IPS-15b (cell line): Measurements from ENCODE around the gene TMEM120B.

Experiments used
- H3K27me3 ChIP-seq: one replicate; pipeline ENCODE4 v1.6.1; 2013; ENCODE audit warnings: low read length; ENCODE audit not compliant: control insufficient read depth, insufficient read depth
- H3K36me3 ChIP-seq: one replicate; pipeline ENCODE4 v1.6.1; 2013; ENCODE audit warnings: low read length; ENCODE audit not compliant: control insufficient read depth, insufficient read depth
- H3K4me1 ChIP-seq: one replicate; pipeline ENCODE4 v1.6.1; 2013; ENCODE audit warnings: mild to moderate bottlenecking, low read length; ENCODE audit not compliant: control insufficient read depth, insufficient read depth
- H3K4me3 ChIP-seq: one replicate; pipeline ENCODE4 v1.5.1; 2013; ENCODE audit warnings: low read depth, low read length
- H3K9ac ChIP-seq: one replicate; pipeline ENCODE4 v1.6.1; 2013; ENCODE audit warnings: low read depth, mild to moderate bottlenecking, low read length
- H3K9me3 ChIP-seq: one replicate; pipeline ENCODE4 v1.6.1; 2013; ENCODE audit warnings: mild to moderate bottlenecking, low read length; ENCODE audit not compliant: control insufficient read depth, insufficient read depth

TMEM120B gene

DNA sequence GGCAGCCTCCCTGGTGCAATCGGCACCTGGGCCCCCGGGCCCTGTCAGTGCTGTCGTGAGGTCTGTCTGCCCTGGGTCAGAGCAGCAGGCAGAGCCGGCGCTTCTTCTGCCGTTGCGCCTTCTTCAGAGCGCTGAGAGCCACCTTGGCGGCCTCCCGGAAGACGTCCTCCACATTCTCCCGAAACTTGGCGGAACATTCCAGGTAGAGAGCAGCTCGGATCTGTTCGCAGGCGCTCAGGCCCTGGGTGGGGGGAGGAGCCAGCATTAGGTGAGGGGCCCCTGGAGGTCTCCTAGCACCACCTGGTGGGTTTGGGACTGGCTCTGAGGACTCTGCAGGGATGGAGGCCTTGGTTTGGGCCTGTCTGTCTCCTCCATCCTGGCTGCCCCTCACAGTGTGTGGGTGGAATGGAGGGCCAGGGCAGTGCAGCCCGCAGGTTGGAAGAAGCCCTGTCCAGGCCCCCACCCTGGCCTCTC lies 66.9 kb downstream of the TMEM120B start:
- Histone ChIP-seq H3K9ac (no peak overlapping the region), H3K4me3 (no peak overlapping the region), H3K9me3 (no peaks in the 10 kb centered on the region), H3K36me3 (peaks cover 29% of the 10 kb centered on the region), H3K27me3 (no peaks in the 10 kb centered on the region), H3K4me1 (no peaks in the 10 kb centered on the region)

DNA sequence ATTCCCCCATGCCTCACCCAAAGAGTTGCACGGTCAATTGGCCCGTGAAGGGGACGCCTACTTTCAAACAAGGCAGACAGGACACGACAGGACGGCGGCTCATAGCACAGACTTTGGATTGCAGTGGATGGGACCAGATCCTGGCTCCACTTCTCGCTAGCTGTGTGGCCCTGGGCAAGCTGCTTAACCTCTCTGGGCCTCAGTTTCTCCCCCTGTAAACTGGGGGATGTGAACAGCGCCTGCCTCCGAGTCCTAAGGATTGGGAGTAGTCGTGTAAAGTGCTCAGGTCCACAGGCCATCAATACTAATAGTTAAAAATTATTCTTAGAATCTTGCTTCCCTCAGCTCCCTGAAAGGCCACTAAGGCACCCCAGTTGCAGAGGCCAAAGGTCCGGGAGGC lies 67.9 kb downstream of the TMEM120B start:
- Histone ChIP-seq H3K4me1 (no peaks in the 10 kb centered on the region), H3K4me3 (no peak overlapping the region), H3K9ac (no peak overlapping the region), H3K27me3 (no peaks in the 10 kb centered on the region), H3K36me3 (peaks cover 28% of the 10 kb centered on the region), H3K9me3 (no peaks in the 10 kb centered on the region)

DNA sequence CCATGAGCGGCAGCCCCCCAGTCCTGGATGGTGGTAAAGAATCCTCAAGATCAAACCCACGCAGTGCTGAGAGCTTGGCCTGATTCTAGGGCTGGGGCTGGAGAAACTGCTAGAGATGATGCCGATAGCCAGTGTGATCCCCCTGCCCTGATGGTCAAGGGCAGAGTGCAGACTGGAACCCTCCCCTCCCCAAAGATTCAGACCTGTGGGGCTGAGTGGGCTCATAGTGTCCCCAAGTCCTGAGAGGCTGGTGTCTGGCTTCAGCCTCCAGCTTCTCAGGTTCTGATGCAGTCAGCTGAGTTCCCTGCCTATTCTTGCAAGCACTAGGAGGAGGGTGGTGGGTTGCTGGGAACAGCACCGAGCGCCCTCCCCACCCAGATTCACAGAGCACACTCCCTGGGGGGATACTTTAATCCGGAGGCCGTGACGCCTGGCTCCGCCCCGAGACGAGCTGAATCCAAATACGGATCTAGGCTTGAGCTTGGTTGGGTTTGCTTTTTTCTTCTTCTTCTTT lies 69.0 kb downstream of the TMEM120B start:
- H3K9ac ChIP-seq = peak overlapping the region; percentile 0
- H3K4me3 ChIP-seq = no peak overlapping the region
- H3K36me3 ChIP-seq = peaks cover 28% of the 10 kb centered on the region

DNA sequence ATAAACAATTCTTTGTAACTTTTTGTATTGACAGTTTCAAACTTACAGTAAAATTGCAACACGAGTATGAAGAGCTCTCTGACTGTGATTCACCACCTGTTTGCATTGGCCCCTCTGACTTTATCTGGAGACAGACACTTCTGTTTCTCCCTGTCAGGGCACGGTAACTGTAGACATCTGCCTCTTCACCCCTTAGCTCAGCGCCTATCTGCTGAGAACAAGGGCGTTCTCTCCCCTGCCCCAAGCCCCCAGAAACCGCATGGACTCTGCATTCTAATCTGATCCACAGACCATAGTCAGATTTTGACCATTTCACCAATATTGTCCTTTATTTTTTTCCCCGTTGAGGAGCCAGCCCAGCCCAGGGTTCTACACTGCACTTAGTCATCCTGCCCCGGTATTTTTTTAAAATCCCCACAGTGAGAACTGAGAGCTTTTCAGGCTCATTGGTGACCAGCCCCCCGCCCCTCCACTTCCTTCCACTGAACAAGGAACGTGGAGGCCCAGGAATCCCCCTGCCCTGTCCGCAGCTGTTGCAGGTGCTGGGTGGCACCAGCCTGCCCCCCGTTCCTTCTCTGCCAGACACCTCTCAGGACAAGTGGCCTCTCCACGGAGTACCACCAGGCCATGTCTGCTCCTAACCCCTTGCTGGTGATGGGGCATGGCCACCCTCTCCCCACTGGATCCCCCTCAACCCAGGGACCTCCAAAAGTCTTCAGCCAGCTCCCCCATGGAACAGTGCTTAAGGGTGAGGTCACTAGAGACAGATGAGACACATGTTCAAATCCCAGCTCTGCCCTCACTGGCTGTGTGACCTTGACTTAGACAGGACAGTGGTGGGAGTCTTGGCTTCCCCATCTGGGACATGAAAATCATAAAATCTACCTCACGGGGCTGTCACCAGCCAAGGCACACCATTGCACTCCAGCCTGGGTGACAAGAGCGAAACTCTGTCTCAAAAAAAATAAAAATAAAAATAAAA lies 69.7 kb downstream of the TMEM120B start:
- H3K4me1 ChIP-seq = no peaks in the 10 kb centered on the region
- H3K36me3 ChIP-seq = peaks cover 33% of the 10 kb centered on the region

More for the DNA sequence above, 69.0 kb downstream of the TMEM120B start:
- no peaks in the 10 kb centered on the region for H3K27me3 ChIP-seq
- no peaks in the 10 kb centered on the region for H3K9me3 ChIP-seq
- no peaks in the 10 kb centered on the region for H3K4me1 ChIP-seq

DNA sequence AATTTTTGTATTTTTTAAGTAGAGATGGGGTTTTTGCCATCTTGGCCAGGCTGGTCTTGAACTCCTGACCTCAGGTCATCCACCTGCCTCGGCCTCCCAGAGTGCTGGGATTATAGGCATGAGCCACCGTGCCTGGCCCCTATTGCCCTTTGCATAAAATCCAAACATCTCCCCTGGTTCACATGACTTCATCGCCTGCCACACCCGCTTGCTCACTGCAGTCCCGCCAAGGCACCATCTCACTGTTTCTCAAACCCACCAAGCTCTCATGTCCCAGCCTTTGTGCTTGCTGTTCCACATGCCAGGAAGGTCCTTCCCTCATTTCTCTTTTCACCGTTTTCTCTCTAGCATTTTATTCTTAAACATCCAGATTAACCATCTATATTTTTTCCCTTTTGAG lies 71.2 kb downstream of the TMEM120B start:
- no peaks in the 10 kb centered on the region for H3K9me3 ChIP-seq
- no peaks in the 10 kb centered on the region for H3K27me3 ChIP-seq
- no peak overlapping the region for H3K9ac ChIP-seq
- H3K4me3 ChIP-seq = no peak overlapping the region
- no peaks in the 10 kb centered on the region for H3K4me1 ChIP-seq
- H3K36me3 ChIP-seq = peaks cover 30% of the 10 kb centered on the region

More for the DNA sequence above, 69.7 kb downstream of the TMEM120B start:
- Histone ChIP-seq H3K9me3 (no peaks in the 10 kb centered on the region), H3K4me3 (no peak overlapping the region), H3K9ac (peak overlapping the region; percentile 0), H3K27me3 (no peaks in the 10 kb centered on the region)

DNA sequence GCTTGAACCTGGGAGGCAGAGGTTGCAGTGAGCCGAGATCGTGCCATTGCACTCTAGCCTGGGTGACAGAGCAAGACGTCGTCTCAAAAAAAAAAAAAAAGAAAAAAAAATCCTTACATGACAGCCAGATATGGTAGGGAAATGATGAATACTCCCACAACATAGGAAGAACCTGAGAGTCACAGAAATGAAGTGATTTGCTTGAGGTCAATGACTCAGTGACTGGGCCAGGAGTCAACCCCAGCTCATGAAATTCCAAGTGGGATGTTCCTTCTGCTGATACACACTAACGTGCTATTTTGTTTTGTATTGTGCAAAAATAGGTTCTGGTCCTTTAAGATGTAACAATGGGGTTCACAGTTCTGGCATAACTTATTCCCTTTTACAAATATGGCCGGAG lies 71.9 kb downstream of the TMEM120B start:
- no peaks in the 10 kb centered on the region for H3K27me3 ChIP-seq
- no peaks in the 10 kb centered on the region for H3K9me3 ChIP-seq
- H3K4me1 ChIP-seq = no peaks in the 10 kb centered on the region
- H3K4me3 ChIP-seq = no peak overlapping the region
- H3K36me3 ChIP-seq = peaks cover 26% of the 10 kb centered on the region
- H3K9ac ChIP-seq = no peak overlapping the region

DNA sequence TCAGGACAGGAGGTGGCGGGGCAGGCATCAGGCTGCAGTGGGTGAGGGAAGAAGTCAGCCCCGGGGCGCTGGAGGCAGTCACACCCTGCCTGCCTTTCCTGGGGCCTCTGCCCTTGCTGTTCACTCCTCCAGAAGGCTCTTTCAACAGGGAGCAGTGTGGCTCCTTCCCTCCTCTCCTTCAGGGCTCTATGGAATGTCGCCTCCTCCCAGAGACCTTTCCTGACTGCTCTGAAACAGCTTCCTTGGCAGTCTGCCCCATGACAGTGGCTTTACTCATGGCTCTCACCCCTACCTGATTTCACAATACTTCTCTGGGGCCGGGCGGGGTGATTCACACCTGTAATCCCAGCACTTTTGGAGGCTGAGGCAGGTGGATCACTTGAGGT lies 73.9 kb downstream of the TMEM120B start:
- peaks cover 4% of the 10 kb centered on the region for H3K4me1 ChIP-seq
- H3K9me3 ChIP-seq = no peaks in the 10 kb centered on the region
- H3K9ac ChIP-seq = no peak overlapping the region
- no peaks in the 10 kb centered on the region for H3K27me3 ChIP-seq
- no peak overlapping the region for H3K4me3 ChIP-seq
- peaks cover 13% of the 10 kb centered on the region for H3K36me3 ChIP-seq

DNA sequence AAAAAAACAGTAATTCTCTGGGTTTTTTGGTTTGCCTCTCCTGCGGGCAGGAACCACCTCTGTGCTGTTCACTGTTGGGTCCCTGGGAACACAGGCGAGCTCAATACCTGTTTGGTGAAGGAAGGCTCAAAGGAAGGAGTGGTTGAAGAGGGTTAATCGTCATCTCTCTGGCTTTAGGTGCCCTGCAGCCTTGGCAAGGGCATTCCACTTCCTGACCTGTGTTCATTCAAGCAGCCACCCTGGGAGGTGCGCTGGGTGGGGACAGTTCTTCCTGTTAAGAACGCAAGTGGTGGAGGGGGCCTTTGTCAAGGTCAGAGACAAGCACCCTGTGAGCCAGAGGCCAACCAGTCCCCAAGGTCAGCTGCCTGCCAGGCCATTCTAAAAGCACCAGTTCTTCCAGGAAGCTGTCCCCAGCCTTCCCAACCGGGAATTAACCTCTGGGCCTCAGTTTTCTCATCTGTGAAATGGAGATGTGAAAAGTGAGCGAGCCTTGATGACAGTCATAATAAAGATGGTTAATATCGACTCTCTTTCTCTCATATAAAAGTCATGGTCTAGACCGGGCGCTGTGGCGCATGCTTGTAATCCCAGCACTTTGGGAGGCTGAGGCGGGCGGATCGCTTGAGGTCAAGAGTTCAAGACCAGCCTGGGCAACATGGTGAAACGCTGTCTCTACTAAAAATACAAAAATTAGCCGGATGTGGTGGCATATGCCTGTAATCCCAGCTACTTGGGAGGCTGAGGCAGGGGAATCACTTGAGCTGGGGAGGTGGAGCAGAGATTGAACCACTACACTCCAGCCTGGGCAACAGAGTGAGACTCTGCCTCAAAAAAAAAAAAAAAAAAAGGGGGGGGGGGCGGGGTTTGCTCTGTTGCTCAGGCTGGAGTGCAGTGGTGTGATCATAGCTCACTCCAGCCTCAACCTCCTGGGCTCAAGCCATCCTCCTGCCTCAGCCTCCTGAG lies 74.8 kb downstream of the TMEM120B start:
- Histone ChIP-seq H3K27me3 (no peaks in the 10 kb centered on the region), H3K9ac (no peak overlapping the region), H3K36me3 (peaks cover 13% of the 10 kb centered on the region), H3K4me1 (peaks cover 4% of the 10 kb centered on the region), H3K9me3 (no peaks in the 10 kb centered on the region), H3K4me3 (no peak overlapping the region)

DNA sequence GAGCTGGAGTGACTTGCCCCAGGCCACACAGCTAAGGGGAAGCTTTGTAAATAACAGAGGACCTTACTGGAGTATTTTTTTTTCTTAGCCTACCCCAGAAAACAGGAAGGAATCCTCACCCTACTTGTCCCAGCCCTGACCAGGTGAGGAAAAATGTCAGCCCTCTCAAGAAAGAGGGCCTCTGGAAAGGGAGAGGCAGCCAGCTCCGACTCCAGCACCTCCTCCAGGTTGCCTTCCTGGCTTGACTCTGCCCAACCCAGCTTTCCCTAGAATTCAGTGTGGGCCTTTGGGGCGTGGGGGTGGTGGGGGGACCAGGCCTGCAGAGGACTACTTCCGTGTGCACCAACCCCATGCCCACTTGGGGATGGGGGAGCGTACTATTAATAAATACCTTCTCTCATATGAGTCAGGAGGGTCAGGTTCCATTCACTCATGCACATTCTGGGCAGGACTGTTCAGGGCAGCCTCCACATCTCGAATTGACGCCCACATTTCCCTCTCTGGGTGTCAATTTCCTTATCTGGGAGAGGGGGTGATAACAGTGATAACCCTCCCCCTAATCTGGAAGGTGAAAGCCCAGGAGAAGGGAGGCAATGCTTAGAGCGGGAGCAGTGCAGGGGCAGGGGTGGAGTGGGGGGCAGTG lies 75.7 kb downstream of the TMEM120B start:
- Histone ChIP-seq H3K36me3 (peaks cover 13% of the 10 kb centered on the region), H3K27me3 (no peaks in the 10 kb centered on the region), H3K9ac (no peak overlapping the region), H3K9me3 (no peaks in the 10 kb centered on the region), H3K4me3 (no peak overlapping the region), H3K4me1 (peaks cover 4% of the 10 kb centered on the region)

DNA sequence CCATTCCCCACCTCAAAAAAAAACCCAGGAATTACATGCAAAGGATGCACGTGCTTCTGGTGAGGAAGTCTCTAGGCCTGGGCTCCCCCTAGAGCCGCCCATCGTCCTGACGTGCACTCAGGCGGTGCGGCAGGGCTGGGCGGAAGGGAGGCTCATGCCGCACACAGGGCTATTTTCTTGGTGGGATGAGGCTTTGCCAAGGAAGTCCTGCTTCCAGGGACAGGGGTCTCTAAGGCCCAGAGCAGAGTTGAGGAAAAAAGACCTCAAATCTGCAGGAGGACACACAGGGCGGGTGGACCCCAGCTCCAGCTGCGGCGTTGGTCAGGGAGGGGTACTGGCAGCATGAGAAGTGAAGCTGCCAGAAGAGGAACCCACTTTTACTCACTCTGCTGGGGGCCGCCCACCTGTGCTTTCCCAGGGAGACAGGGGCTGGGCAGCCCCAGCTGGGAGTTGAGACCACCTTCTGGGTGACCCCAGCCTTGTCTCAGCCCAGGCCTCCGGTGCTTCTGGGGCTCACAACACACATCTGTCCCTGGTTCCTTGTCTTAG lies 76.8 kb downstream of the TMEM120B start:
- H3K36me3 ChIP-seq = peaks cover 13% of the 10 kb centered on the region
- no peaks in the 10 kb centered on the region for H3K27me3 ChIP-seq
- H3K4me3 ChIP-seq = no peak overlapping the region
- no peak overlapping the region for H3K9ac ChIP-seq
- H3K9me3 ChIP-seq = no peaks in the 10 kb centered on the region
- H3K4me1 ChIP-seq = peaks cover 5% of the 10 kb centered on the region
